ENCODE measurements around the gene MAGEA9B.
"Not testable (repeated sequence)": the region's sequence is repeated elsewhere in the genome, so short reads cannot be mapped to it uniquely, and the experiment has no call there.

The MAGEA9B gene

GRCh38 chrX:149534926-149535602 is 52.2 kb downstream of the MAGEA9B start:
- not testable (repeated sequence) for DNase-seq (ENCODE audit: low read depth)

GRCh38 chrX:149533999-149534398 is 53.3 kb downstream of the MAGEA9B start:
- DNase-seq (ENCODE audit: low read depth): not testable (repeated sequence)

DNA sequence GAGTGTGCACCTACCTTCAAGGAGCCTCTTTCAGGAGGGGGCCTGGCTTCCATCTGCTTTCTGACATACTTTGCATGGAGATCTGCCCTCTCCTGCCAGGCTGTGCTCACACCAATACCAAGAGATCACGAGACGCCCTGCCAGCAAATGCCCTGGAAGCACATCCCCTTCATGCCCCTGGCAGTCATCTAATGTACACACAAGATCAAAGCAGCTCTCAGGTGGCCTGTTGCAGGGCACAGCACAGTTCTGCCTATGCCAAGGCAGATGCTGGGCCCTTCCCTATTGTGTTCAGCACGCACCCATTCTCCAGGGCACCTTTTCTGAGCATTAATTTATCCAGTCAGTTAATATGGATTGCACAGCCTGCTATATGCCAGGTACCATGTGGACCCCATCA is 54.4 kb downstream of the MAGEA9B start:
- not testable (repeated sequence) for DNase-seq (ENCODE audit: low read depth)

Data from stimulated activated CD8-positive, alpha-beta memory T cell treated with anti-CD3 and anti-CD28 coated beads, Interleukin-12 subunit alpha, Interleukin-12 subunit beta, amount 100 ng/mL, for 4 hours (primary cell).